ENCODE results near the gene CGB5.
"Not testable (repeated sequence)": the region's sequence is repeated elsewhere in the genome, so short reads cannot be mapped to it uniquely, and the experiment has no call there.

CGB5 gene

DNA sequence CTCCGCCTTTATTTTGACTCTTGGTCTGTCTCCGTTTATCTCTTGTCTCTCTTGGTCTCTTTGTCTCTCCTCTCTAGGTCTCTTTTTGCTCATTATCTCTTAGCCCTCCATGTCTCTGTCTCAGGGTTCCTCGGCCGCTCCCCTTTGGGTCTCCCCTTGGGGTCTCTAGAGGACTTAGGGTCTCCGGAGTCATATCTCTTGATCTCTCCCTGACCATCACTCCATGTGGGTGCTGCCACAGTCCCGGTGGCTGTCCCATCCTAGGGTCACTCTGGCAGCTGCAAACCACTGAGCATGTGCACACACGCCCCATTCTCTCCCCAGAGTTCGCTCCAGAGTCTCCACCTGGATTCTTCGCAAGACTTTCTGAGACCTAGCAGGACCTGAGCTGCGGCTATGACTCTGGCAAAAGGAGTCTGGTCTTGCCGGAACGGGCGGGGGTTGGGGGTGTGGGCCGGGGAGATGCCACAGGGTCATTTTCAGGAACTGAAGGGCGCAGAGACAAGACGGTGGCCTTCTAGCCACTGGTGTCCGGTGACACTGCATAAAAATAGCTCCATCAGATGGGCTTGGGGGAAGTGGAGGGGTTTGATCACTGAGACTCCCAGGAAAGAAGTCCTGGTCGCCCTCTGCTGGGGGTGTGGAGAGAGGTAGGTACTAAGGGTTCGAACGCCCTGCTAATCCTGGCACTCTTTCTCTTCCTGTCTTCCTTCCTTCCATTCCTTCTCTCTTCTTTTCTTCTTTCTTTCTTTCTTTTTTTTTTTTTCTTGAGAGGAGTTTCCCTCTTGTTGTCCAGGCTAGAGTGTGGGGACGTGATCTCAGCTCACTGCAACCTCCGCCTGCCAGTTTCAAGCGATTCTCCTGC is 30.1 kb downstream of the CGB5 start:
- DNase-seq (ENCODE audit: low read depth in 1 of 2, low spot score in 1 of 2): peak in 1 of 2 experiments; percentile 42
- Histone ChIP-seq H3K4me3 (replicated peaks; ENCODE audit: insufficient read depth, low read length) (no peak overlapping the region), H3K27me3 (ENCODE audit: insufficient read depth, poor library complexity, severe bottlenecking) (peaks cover 27% of the 10 kb centered on the region), H3K27ac (replicated peaks) (no peak overlapping the region)
- TF ChIP-seq, protein P1, sequence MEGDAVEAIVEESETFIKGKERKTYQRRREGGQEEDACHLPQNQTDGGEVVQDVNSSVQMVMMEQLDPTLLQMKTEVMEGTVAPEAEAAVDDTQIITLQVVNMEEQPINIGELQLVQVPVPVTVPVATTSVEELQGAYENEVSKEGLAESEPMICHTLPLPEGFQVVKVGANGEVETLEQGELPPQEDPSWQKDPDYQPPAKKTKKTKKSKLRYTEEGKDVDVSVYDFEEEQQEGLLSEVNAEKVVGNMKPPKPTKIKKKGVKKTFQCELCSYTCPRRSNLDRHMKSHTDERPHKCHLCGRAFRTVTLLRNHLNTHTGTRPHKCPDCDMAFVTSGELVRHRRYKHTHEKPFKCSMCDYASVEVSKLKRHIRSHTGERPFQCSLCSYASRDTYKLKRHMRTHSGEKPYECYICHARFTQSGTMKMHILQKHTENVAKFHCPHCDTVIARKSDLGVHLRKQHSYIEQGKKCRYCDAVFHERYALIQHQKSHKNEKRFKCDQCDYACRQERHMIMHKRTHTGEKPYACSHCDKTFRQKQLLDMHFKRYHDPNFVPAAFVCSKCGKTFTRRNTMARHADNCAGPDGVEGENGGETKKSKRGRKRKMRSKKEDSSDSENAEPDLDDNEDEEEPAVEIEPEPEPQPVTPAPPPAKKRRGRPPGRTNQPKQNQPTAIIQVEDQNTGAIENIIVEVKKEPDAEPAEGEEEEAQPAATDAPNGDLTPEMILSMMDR (IDR thresholded peaks at IDR 0.05; ENCODE audit: insufficient read depth, low read length): no peak
- TF ChIP-seq REST (IDR thresholded peaks at IDR 0.05; ENCODE audit: insufficient replicate concordance, low read depth) (no peak), POLR2AphosphoS5 (IDR thresholded peaks at IDR 0.05; ENCODE audit: low read depth) (no peak), GABPA (IDR thresholded peaks at IDR 0.05; ENCODE audit: low read depth) (no peak), SPI1 (IDR thresholded peaks at IDR 0.05; ENCODE audit: borderline replicate concordance, low read depth) (peak; percentile 31; the same call in 1 of the 2 replicates)

DNA sequence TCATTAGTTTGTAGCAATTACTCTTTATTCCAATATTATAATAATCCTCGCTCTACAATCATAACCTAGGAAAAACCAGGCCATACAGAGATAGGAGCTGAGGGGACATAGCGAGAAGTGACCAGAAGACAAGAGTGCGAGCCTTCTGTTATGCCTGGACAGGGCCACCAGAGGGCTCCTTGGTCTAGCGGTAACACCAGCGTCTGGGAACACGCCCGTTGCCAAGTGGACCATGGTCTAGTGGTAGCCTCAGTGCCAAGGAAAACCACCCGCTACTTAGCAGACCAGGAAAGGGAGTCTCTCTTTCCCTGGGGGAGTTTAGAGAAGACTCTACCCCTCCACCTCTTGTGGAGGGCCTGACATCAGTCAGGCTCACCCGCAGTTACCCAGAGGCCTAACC is 31.2 kb downstream of the CGB5 start:
- DNase-seq (ENCODE audit: low read depth in 1 of 2, low spot score in 1 of 2): peak in 1 of 2 experiments; percentile 53
- peaks cover 25% of the 10 kb centered on the region for H3K27me3 ChIP-seq (ENCODE audit: insufficient read depth, poor library complexity, severe bottlenecking)
- not testable (repeated sequence) for H3K27ac ChIP-seq (replicated peaks); H3K4me3 ChIP-seq (replicated peaks; ENCODE audit: insufficient read depth, low read length)

DNA sequence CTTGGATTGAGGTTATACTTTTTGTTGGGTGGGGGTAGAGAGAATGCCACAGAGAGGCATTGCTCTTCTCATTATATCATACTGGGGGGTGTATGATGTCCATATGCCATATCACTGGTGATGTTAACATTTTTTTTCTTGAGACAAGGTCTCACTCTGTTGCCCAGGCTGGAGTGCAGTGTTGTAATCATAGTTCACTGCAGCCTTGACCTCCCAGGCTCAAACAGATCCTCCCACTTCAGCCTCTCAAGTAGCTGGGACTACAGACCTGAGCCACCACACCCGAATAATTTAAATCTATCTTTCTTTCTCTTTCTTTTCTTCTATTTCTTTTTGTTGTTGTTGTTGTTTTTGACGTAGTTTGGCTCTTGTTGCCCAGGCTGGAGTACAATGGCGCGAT is 36.7 kb downstream of the CGB5 start:
- Histone ChIP-seq H3K4me3 (replicated peaks; ENCODE audit: insufficient read depth, low read length) (no peak overlapping the region), H3K27me3 (ENCODE audit: insufficient read depth, poor library complexity, severe bottlenecking) (no peaks in the 10 kb centered on the region), H3K27ac (replicated peaks) (no peak overlapping the region)
- TF ChIP-seq REST (IDR thresholded peaks at IDR 0.05; ENCODE audit: insufficient replicate concordance, low read depth) (no peak), GABPA (IDR thresholded peaks at IDR 0.05; ENCODE audit: low read depth) (no peak), SPI1 (IDR thresholded peaks at IDR 0.05; ENCODE audit: borderline replicate concordance, low read depth) (no peak), POLR2AphosphoS5 (IDR thresholded peaks at IDR 0.05; ENCODE audit: low read depth) (no peak)
- TF ChIP-seq, protein P1 (IDR thresholded peaks at IDR 0.05; ENCODE audit: insufficient read depth, low read length): no peak
- DNase-seq (ENCODE audit: low read depth in 1 of 2, low spot score in 1 of 2): no peak

GRCh38 chr19:49081273-49081672 is 37.6 kb downstream of the CGB5 start:
- Histone ChIP-seq H3K4me3 (replicated peaks; ENCODE audit: insufficient read depth, low read length) (no peak overlapping the region), H3K27ac (replicated peaks) (no peak overlapping the region), H3K27me3 (ENCODE audit: insufficient read depth, poor library complexity, severe bottlenecking) (no peaks in the 10 kb centered on the region)
- no peak for DNase-seq (ENCODE audit: low read depth in 1 of 2, low spot score in 1 of 2)
- no peak for TF ChIP-seq POLR2AphosphoS5 (IDR thresholded peaks at IDR 0.05; ENCODE audit: low read depth)
- TF ChIP-seq SPI1 (IDR thresholded peaks at IDR 0.05; ENCODE audit: borderline replicate concordance, low read depth): no peak
- TF ChIP-seq REST (IDR thresholded peaks at IDR 0.05; ENCODE audit: insufficient replicate concordance, low read depth): no peak
- TF ChIP-seq, protein P1 (IDR thresholded peaks at IDR 0.05; ENCODE audit: insufficient read depth, low read length): no peak
- no peak for TF ChIP-seq GABPA (IDR thresholded peaks at IDR 0.05; ENCODE audit: low read depth)
